T-cell (primary cell): ENCODE data around the gene HBM. TPM values are rescaled to one million over a fixed set of nuclear protein-coding genes. Genes with fewer than 3 reads are reported as not detected.
A peak's percentile ranks its signal among the peaks of the same experiment; 100 is the strongest.
"Not testable (repeated sequence)": the region's sequence is repeated elsewhere in the genome, so short reads cannot be mapped to it uniquely, and the experiment has no call there.

Source experiments
- ATAC-seq, 4 experiments: fragments of 200-7000 bp in 3 of 4; fragments of 150-1000 bp in 1 of 4; cut with Tn5 transposase; replicated peaks in 1 of 4; 1 replicate in 3 of 4; 2 replicates in 1 of 4; pipeline ENCODE4 v1.10.0; 2021; ENCODE audit warnings: moderate library complexity in 3 of 4, mild to moderate bottlenecking in 2 of 4, moderate number of reproducible peaks in 1 of 4
- CTCF ChIA-PET, 2 donors: fragments of 300-600 bp; sonication (Branson Sonifier 250); formaldehyde crosslinking; loops; one replicate each; lab custom pipeline; 2022; ENCODE audit warnings: antibody characterized with exemption in 2 of 2; lab: Charles Lee
- POLR2A ChIA-PET, 2 donors: fragments of 300-600 bp; sonication (Branson Sonifier 250); formaldehyde crosslinking; loops; one replicate each; lab custom pipeline; 2022; ENCODE audit warnings: antibody characterized with exemption in 2 of 2; lab: Charles Lee
- DNase-seq, 35 experiments: peaks; one replicate each; pipeline versions ENCODE4 v3.0.0 to v3.0.0-alpha.2; 2013 to 2023
- H3K27ac ChIP-seq: one replicate; pipeline ENCODE4 v1.5.1; 2013; ENCODE audit warnings: low read length
- H3K27me3 ChIP-seq, 2 experiments: replicated peaks in 1 of 2; 1 replicate in 1 of 2; 2 replicates in 1 of 2; pipeline versions ENCODE4 v1.6.1 to v1.7.0; 2013; ENCODE audit warnings: low read length in 1 of 2, mixed read lengths in 1 of 2; ENCODE audit not compliant: control insufficient read depth in 2 of 2, insufficient read depth in 2 of 2; ENCODE audit errors: extremely low read depth in 1 of 2
- H3K36me3 ChIP-seq, 2 donors: 1 replicate in 1 of 2; 2 replicates in 1 of 2; pipeline versions ENCODE4 v1.6.1 to v1.7.0; 2013; ENCODE audit warnings: low read length in 1 of 2; ENCODE audit not compliant: control insufficient read depth in 2 of 2, insufficient read depth in 1 of 2; ENCODE audit errors: extremely low read depth in 1 of 2
- H3K4me1 ChIP-seq, 2 experiments: 1 replicate in 1 of 2; 2 replicates in 1 of 2; pipeline versions ENCODE4 v1.6.1 to v1.7.0; 2013; ENCODE audit warnings: low read length in 2 of 2, mixed read lengths in 1 of 2; ENCODE audit not compliant: insufficient read depth in 2 of 2, control insufficient read depth in 1 of 2; ENCODE audit errors: extremely low read depth in 1 of 2
- H3K4me3 ChIP-seq, 2 donors: 1 replicate in 1 of 2; 2 replicates in 1 of 2; pipeline versions ENCODE4 v1.5.1 to v1.7.0; 2013; ENCODE audit warnings: mild to moderate bottlenecking in 2 of 2, low read length in 1 of 2, moderate library complexity in 1 of 2; ENCODE audit not compliant: control insufficient read depth in 1 of 2; ENCODE audit errors: extremely low read depth in 1 of 2
- H3K9me3 ChIP-seq: 2 replicates; pipeline ENCODE4 v1.7.0; 2013
- H3K27ac Mint-ChIP-seq, 2 donors: one replicate each; pipeline ENCODE4 v1.8.0; 2020 to 2021; ENCODE audit warnings: mild to moderate bottlenecking in 2 of 2, mixed read lengths in 2 of 2
- H3K27me3 Mint-ChIP-seq, 2 donors: one replicate each; pipeline ENCODE4 v1.8.0; 2021 to 2022; ENCODE audit warnings: mixed read lengths in 2 of 2
- H3K36me3 Mint-ChIP-seq: one replicate; pipeline ENCODE4 v1.8.0; 2021; ENCODE audit warnings: mixed read lengths
- H3K4me1 Mint-ChIP-seq, 3 donors: one replicate each; pipeline ENCODE4 v1.8.0; 2020 to 2022; ENCODE audit warnings: mixed read lengths in 3 of 3, mild to moderate bottlenecking in 1 of 3
- H3K4me3 Mint-ChIP-seq, 3 donors: one replicate each; pipeline ENCODE4 v1.8.0; 2020 to 2022; ENCODE audit warnings: mild to moderate bottlenecking in 3 of 3, mixed read lengths in 3 of 3, moderate library complexity in 3 of 3
- H3K9me3 Mint-ChIP-seq, 3 donors: one replicate each; pipeline ENCODE4 v1.8.0; 2020 to 2022; ENCODE audit warnings: mixed read lengths in 3 of 3
- WGBS: methylation state at CpG from one replicate; pipeline ENCODE4 v1.1.5; 2013; ENCODE audit warnings: missing lambda C conversion rate; ENCODE audit not compliant: insufficient coverage; 5-methylcytosine and 5-hydroxymethylcytosine counted together
- total RNA-seq, 35 experiments: library from RNA in 6 of 35; stranded (reverse) in 6 of 35; fragments of 120-200 nt in 1 of 35; gene quantifications; one replicate each; pipeline versions ENCODE4 v1.2.1 to v1.2.4 and lab custom pipeline; 2013 to 2026

The HBM gene
- total RNA-seq, 5 donors from 2014 or later (not counting 1 experiment from before 2014, with no cell fraction given), result not detected

GRCh38 chr16:160691-161190 lies 5.0 kb upstream of the HBM start:
- 59% methylated on average over 14 of the region's 18 CpGs for WGBS
- no peak overlapping the region for H3K27ac ChIP-seq
- H3K27me3 ChIP-seq, result peaks cover 0 to 56% of the 10 kb centered on the region in 2 experiments
- POLR2A ChIA-PET, result no interaction called here
- DNase-seq, result no peak
- peaks cover 23 to 41% of the 10 kb centered on the region in 2 donors for H3K27me3 Mint-ChIP-seq
- no peaks in the 10 kb centered on the region for H3K36me3 ChIP-seq
- H3K4me1 Mint-ChIP-seq, result peaks cover 0 to 8% (median 5%) of the 10 kb centered on the region in 3 donors
- H3K9me3 Mint-ChIP-seq, result no peaks in the 10 kb centered on the region
- no peak for ATAC-seq
- H3K4me3 Mint-ChIP-seq, result no peak overlapping the region
- H3K4me1 ChIP-seq, result peaks cover 3 to 9% of the 10 kb centered on the region in 2 experiments
- no peak overlapping the region for H3K27ac Mint-ChIP-seq
- no peaks in the 10 kb centered on the region for H3K9me3 ChIP-seq
- CTCF ChIA-PET, result no interaction called here
- no peaks in the 10 kb centered on the region for H3K36me3 Mint-ChIP-seq
- no peak overlapping the region for H3K4me3 ChIP-seq

GRCh38 chr16:162271-162991 lies 3.3 kb upstream of the HBM start:
- H3K27me3 ChIP-seq, result peaks cover 4 to 62% of the 10 kb centered on the region in 2 experiments
- ATAC-seq (no peak), DNase-seq (no peak)
- ChIA-PET POLR2A (no interaction called here), CTCF (no interaction called here)
- H3K4me1 ChIP-seq, result peaks cover 4 to 21% of the 10 kb centered on the region in 2 experiments
- H3K4me3 ChIP-seq, result no peak overlapping the region
- H3K27ac ChIP-seq, result no peak overlapping the region
- 88% methylated on average over 9 of the region's 13 CpGs for WGBS
- Mint-ChIP-seq H3K4me1 (peaks cover 0 to 17% (median 9%) of the 10 kb centered on the region in 3 donors), H3K9me3 (no peaks in the 10 kb centered on the region), H3K4me3 (no peak overlapping the region), H3K27ac (no peak overlapping the region), H3K36me3 (no peaks in the 10 kb centered on the region), H3K27me3 (peaks cover 28 to 43% of the 10 kb centered on the region in 2 donors)
- H3K36me3 ChIP-seq, result no peaks in the 10 kb centered on the region
- H3K9me3 ChIP-seq, result no peaks in the 10 kb centered on the region

- Histone ChIP-seq H3K4me1 (peaks cover 4 to 21% of the 10 kb centered on the region in 2 experiments), H3K27me3 (peaks cover 4 to 69% of the 10 kb centered on the region in 2 experiments)
- H3K27ac ChIP-seq, CTCF ChIA-PET, H3K9me3 Mint-ChIP-seq, DNase-seq, H3K9me3 ChIP-seq, H3K36me3 Mint-ChIP-seq, H3K4me3 ChIP-seq, ATAC-seq, POLR2A ChIA-PET, H3K36me3 ChIP-seq, H3K27ac Mint-ChIP-seq, H3K4me3 Mint-ChIP-seq: not testable (repeated sequence)
- Mint-ChIP-seq H3K27me3 (peaks cover 31 to 47% of the 10 kb centered on the region in 2 donors), H3K4me1 (peaks cover 0 to 17% (median 9%) of the 10 kb centered on the region in 3 donors)
- no CpG with 5 or more reads among the region's 10 CpGs for WGBS
Observed at GRCh38 chr16:163139-163538, 2.6 kb upstream of the HBM start.

- peaks cover 6 to 75% of the 10 kb centered on the region in 2 experiments for H3K27me3 ChIP-seq
- peaks cover 33 to 49% of the 10 kb centered on the region in 2 donors for H3K27me3 Mint-ChIP-seq
- ATAC-seq, POLR2A ChIA-PET, H3K27ac ChIP-seq, H3K4me3 Mint-ChIP-seq, H3K36me3 Mint-ChIP-seq, H3K9me3 ChIP-seq, H3K27ac Mint-ChIP-seq, CTCF ChIA-PET, DNase-seq, H3K36me3 ChIP-seq, H3K4me3 ChIP-seq, H3K9me3 Mint-ChIP-seq: not testable (repeated sequence)
- H3K4me1 Mint-ChIP-seq, result peaks cover 0 to 17% (median 9%) of the 10 kb centered on the region in 3 donors
- WGBS, result no CpG with 5 or more reads among the region's 3 CpGs
- peaks cover 4 to 21% of the 10 kb centered on the region in 2 experiments for H3K4me1 ChIP-seq
Observed at GRCh38 chr16:163696-164095, 2.1 kb upstream of the HBM start.

- H3K27ac Mint-ChIP-seq, H3K36me3 Mint-ChIP-seq, H3K9me3 ChIP-seq, H3K9me3 Mint-ChIP-seq, H3K4me3 Mint-ChIP-seq, DNase-seq, H3K4me3 ChIP-seq, POLR2A ChIA-PET, CTCF ChIA-PET, H3K27ac ChIP-seq, H3K36me3 ChIP-seq: not testable (repeated sequence)
- ATAC-seq, result peak in 3 of 4 experiments; percentile 13 to 40 (median 26)
- H3K4me1 Mint-ChIP-seq, result peaks cover 0 to 17% (median 9%) of the 10 kb centered on the region in 3 donors
- Histone ChIP-seq H3K4me1 (peaks cover 4 to 21% of the 10 kb centered on the region in 2 experiments), H3K27me3 (peaks cover 6 to 76% of the 10 kb centered on the region in 2 experiments)
- H3K27me3 Mint-ChIP-seq, result peaks cover 33 to 52% of the 10 kb centered on the region in 2 donors
- no CpG with 5 or more reads among the region's 80 CpGs for WGBS
Observed at GRCh38 chr16:164134-164823, 1.5 kb upstream of the HBM start.

GRCh38 chr16:164827-165538 lies 795 bp upstream of the HBM start:
- no peak overlapping the region for H3K27ac Mint-ChIP-seq
- ChIA-PET CTCF (no interaction called here), POLR2A (no interaction called here)
- H3K9me3 Mint-ChIP-seq, result no peaks in the 10 kb centered on the region
- DNase-seq, result no peak
- no peak overlapping the region for H3K27ac ChIP-seq
- ATAC-seq, result peak in 1 of 4 experiments; percentile 35
- H3K36me3 Mint-ChIP-seq, result no peaks in the 10 kb centered on the region
- H3K4me1 ChIP-seq, result peaks cover 4 to 21% of the 10 kb centered on the region in 2 experiments
- peaks cover 0 to 17% (median 9%) of the 10 kb centered on the region in 3 donors for H3K4me1 Mint-ChIP-seq
- no peaks in the 10 kb centered on the region for H3K36me3 ChIP-seq
- H3K4me3 ChIP-seq, result peak overlapping the region in 1 of 2 donors; percentile 53
- peaks cover 30 to 52% of the 10 kb centered on the region in 2 donors for H3K27me3 Mint-ChIP-seq
- WGBS, result 10% methylated on average over 35 of the region's 77 CpGs
- H3K9me3 ChIP-seq, result no peaks in the 10 kb centered on the region
- H3K4me3 Mint-ChIP-seq, result peak overlapping the region in 1 of 3 donors; percentile 65
- H3K27me3 ChIP-seq, result peaks cover 6 to 75% of the 10 kb centered on the region in 2 experiments
